OCI-LY3 (cell line): ENCODE measurements around the gene ODC1.

Source experiments
- H2AFZ ChIP-seq: fragments of 200-600, 300-600 bp; shearing (Covaris generic); 2 replicates; pipeline ENCODE4 v1.6.0; 2014; ENCODE audit warnings: antibody characterized with exemption, low read depth, low read length
- H3K27ac ChIP-seq: fragments of 200-600, 300-600 bp; sonication (generic); 2 replicates; pipeline ENCODE4 v1.5.1; 2014; ENCODE audit warnings: mild to moderate bottlenecking, low read length, moderate library complexity, mixed read lengths
- H3K27me3 ChIP-seq: fragments of 200-600, 300-600 bp; sonication (generic); 2 replicates; pipeline ENCODE4 v1.6.1; 2014; ENCODE audit warnings: low read depth, low read length, mixed read lengths
- H3K36me3 ChIP-seq: fragments of 200-600, 300-600 bp; sonication (generic); replicated peaks from 2 replicates; pipeline ENCODE3; 2014; ENCODE audit warnings: low read depth, low read length, mixed read lengths
- H3K4me1 ChIP-seq: fragments of 300-600, 200-600 bp; sonication (generic); 2 replicates; pipeline ENCODE4 v1.6.1; 2014; ENCODE audit warnings: low read length, mixed read lengths
- H3K4me2 ChIP-seq: fragments of 200-600, 300-600 bp; sonication (generic); 2 replicates; pipeline ENCODE4 v1.6.1; 2014; ENCODE audit warnings: low read length, mixed read lengths
- H3K4me3 ChIP-seq: fragments of 300-600, 200-600 bp; sonication (generic); 2 replicates; pipeline ENCODE4 v1.5.1; 2014; ENCODE audit warnings: antibody characterized with exemption, mild to moderate bottlenecking, low read length, moderate library complexity
- H3K79me2 ChIP-seq: fragments of 300-600, 200-600 bp; shearing (Covaris generic); 2 replicates; pipeline ENCODE4 v1.6.1; 2014; ENCODE audit warnings: mild to moderate bottlenecking, low read length, mixed read lengths
- H3K9ac ChIP-seq: fragments of 300-600, 200-600 bp; shearing (Covaris generic); 2 replicates; pipeline ENCODE4 v1.6.0; 2014; ENCODE audit warnings: mild to moderate bottlenecking, low read length, moderate library complexity
- H3K9me3 ChIP-seq: fragments of 200-600, 300-600 bp; shearing (Covaris generic); 2 replicates; pipeline ENCODE4 v1.6.1; 2014; ENCODE audit warnings: low read length, mixed read lengths; ENCODE audit not compliant: insufficient read depth
- H4K20me1 ChIP-seq: fragments of 200-600, 300-600 bp; sonication (generic); 2 replicates; pipeline ENCODE4 v1.6.1; 2016; ENCODE audit warnings: low read length, mixed read lengths; ENCODE audit not compliant: insufficient read depth
- EZH2phosphoT487 ChIP-seq: fragments of 200-600 bp; shearing (Covaris generic); IDR thresholded peaks from 2 replicates; pipeline ENCODE4 v1.6.1; 2018; ENCODE audit warnings: antibody characterized with exemption, mixed run types, low read depth
- TF ChIP-seq, protein P1 (sequence below): fragments of 200-600, 300-600 bp; sonication (generic); IDR thresholded peaks from 2 replicates; pipeline ENCODE4 v1.5.1; 2014; ENCODE audit warnings: antibody characterized with exemption, low read length, low read depth

The ODC1 gene

DNA sequence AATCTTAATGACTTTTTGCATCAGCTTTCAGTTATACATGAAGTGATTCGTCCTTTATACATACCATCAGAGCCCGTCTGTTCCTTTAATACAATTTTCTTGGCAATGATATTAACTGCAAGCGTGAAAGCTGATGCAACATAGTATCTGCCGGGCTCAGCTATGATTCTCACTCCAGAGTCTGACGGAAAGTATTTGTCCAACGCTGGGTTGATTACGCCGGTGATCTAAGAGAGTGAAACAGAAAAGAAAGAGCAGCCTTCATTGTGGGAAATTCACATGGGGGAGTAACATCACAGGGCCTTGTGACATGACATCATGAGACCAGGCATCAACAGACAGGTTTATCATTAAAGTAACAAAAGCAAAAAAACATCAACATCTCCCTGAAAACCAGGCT, 6.2 kb downstream of the ODC1 start:
- Histone ChIP-seq H3K4me1 (peaks cover 15% of the 10 kb centered on the region), H3K27me3 (no peaks in the 10 kb centered on the region), H3K36me3 (peaks cover 67% of the 10 kb centered on the region), H3K27ac (no peak overlapping the region), H3K4me3 (no peak overlapping the region), H4K20me1 (peaks cover 65% of the 10 kb centered on the region), H3K4me2 (no peak overlapping the region), H3K9ac (no peak overlapping the region), H3K9me3 (no peaks in the 10 kb centered on the region), H2AFZ (no peak overlapping the region), H3K79me2 (peaks cover 40% of the 10 kb centered on the region)
- TF ChIP-seq, protein P1, sequence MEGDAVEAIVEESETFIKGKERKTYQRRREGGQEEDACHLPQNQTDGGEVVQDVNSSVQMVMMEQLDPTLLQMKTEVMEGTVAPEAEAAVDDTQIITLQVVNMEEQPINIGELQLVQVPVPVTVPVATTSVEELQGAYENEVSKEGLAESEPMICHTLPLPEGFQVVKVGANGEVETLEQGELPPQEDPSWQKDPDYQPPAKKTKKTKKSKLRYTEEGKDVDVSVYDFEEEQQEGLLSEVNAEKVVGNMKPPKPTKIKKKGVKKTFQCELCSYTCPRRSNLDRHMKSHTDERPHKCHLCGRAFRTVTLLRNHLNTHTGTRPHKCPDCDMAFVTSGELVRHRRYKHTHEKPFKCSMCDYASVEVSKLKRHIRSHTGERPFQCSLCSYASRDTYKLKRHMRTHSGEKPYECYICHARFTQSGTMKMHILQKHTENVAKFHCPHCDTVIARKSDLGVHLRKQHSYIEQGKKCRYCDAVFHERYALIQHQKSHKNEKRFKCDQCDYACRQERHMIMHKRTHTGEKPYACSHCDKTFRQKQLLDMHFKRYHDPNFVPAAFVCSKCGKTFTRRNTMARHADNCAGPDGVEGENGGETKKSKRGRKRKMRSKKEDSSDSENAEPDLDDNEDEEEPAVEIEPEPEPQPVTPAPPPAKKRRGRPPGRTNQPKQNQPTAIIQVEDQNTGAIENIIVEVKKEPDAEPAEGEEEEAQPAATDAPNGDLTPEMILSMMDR, result no peak
- no peak for TF ChIP-seq EZH2phosphoT487

DNA sequence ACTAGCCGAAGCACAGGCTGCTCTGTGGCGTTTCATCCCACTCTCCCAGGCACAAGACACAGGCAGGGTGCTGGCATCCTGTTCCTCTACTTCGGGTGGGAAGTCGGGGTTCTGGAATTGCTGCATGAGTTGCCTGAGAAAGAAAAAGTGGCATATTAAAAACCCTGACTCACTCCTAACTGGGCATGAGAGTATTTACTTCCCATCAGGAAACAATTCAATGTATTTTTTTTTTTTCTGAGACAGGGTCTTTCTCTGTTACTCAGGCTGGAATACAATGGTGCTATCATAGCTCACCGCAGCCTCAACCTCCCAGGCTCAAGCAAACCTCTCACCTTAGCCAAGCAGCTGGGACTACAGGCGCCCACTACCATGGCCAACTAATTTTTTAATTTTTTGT, 7.4 kb downstream of the ODC1 start:
- H3K4me1 ChIP-seq, result peaks cover 12% of the 10 kb centered on the region
- H3K4me3 ChIP-seq, result no peak overlapping the region
- H3K4me2 ChIP-seq, result no peak overlapping the region
- H3K27ac ChIP-seq, result no peak overlapping the region
- H3K27me3 ChIP-seq, result no peaks in the 10 kb centered on the region
- H2AFZ ChIP-seq, result no peak overlapping the region
- H3K79me2 ChIP-seq, result peaks cover 28% of the 10 kb centered on the region
- no peaks in the 10 kb centered on the region for H3K9me3 ChIP-seq
- TF ChIP-seq EZH2phosphoT487, result no peak
- TF ChIP-seq, protein P1, result no peak
- H4K20me1 ChIP-seq, result peaks cover 54% of the 10 kb centered on the region
- H3K9ac ChIP-seq, result no peak overlapping the region
- peaks cover 67% of the 10 kb centered on the region for H3K36me3 ChIP-seq

- Histone ChIP-seq H2AFZ (no peak overlapping the region), H3K79me2 (peaks cover 20% of the 10 kb centered on the region), H3K4me3 (no peak overlapping the region), H3K9ac (no peak overlapping the region), H3K27ac (no peak overlapping the region), H3K36me3 (peaks cover 64% of the 10 kb centered on the region), H3K4me2 (no peak overlapping the region), H4K20me1 (peaks cover 46% of the 10 kb centered on the region), H3K27me3 (no peaks in the 10 kb centered on the region), H3K9me3 (no peaks in the 10 kb centered on the region), H3K4me1 (peaks cover 5% of the 10 kb centered on the region)
- no peak for TF ChIP-seq EZH2phosphoT487
- TF ChIP-seq, protein P1, result no peak
Measured at GRCh38 chr2:10439971-10440370, 8.2 kb downstream of the ODC1 start.

- Histone ChIP-seq H3K4me2 (no peak overlapping the region), H3K9ac (no peak overlapping the region), H3K79me2 (peaks cover 14% of the 10 kb centered on the region), H3K9me3 (no peaks in the 10 kb centered on the region), H2AFZ (no peak overlapping the region), H3K4me3 (no peak overlapping the region), H3K27ac (no peak overlapping the region), H3K4me1 (peaks cover 5% of the 10 kb centered on the region), H4K20me1 (peaks cover 40% of the 10 kb centered on the region), H3K36me3 (peaks cover 58% of the 10 kb centered on the region), H3K27me3 (no peaks in the 10 kb centered on the region)
- TF ChIP-seq, protein P1, result no peak
- no peak for TF ChIP-seq EZH2phosphoT487
Measured at GRCh38 chr2:10439185-10439879, 8.8 kb downstream of the ODC1 start.
